ENCODE results near the gene LRRC7.
"Not testable (repeated sequence)": the region's sequence is repeated elsewhere in the genome, so short reads cannot be mapped to it uniquely, and the experiment has no call there.

Gene LRRC7

DNA sequence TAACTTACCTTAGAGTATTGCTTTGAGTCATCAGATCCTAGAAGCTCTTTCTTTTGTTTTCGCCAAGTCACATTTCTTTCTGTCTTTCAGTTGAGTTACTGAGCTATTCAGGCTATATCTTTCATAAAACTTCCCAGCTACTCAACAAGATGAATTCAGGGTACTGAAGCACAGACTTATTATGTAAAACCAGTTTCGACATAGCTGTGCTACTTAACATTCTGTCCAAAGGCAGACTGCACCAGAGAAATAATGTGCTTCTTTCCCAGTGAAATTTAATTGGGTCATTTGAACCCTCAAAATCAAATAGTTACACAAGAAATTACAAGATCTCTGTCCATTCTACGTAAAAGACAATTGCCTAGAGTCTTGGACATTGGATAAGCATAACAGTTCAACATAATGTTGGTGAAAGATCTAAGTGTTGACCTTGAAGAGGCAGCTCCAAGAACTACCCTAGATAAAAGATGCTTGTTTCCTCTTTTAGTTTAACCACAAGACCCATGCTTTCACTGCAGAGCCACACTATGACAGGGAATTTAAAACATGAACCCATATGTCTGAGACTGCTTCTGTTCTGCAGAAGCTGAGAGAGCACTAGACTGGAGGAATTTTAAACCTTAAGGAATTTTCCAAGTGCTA lies 474.5 kb downstream of the LRRC7 start:
- Histone ChIP-seq H4K20me1 (ENCODE audit: insufficient read depth, low read length, poor library complexity, severe bottlenecking) (no peaks in the 10 kb centered on the region), H3K4me3 (ENCODE audit: low read length, poor library complexity, severe bottlenecking) (no peak overlapping the region), H3K27me3 (ENCODE audit: insufficient read depth, low read length, poor library complexity, severe bottlenecking) (no peaks in the 10 kb centered on the region), H3K79me2 (ENCODE audit: insufficient read depth, low read length) (no peaks in the 10 kb centered on the region), H3K4me1 (ENCODE audit: insufficient read depth, low read length, poor library complexity, severe bottlenecking) (no peaks in the 10 kb centered on the region), H3K4me2 (ENCODE audit: low read depth, low read length, poor library complexity, severe bottlenecking) (no peak overlapping the region), H3K9ac (ENCODE audit: low read depth, low read length, poor library complexity, severe bottlenecking) (no peak overlapping the region), H3K9me2 (replicated peaks; ENCODE audit: low read depth, low read length) (no peaks in the 10 kb centered on the region), H2AFZ (ENCODE audit: low read length) (no peak overlapping the region), H3F3A (ENCODE audit: low read depth) (no peaks in the 10 kb centered on the region), H3K9me3 (ENCODE audit: insufficient read depth, low read depth, low read length) (no peaks in the 10 kb centered on the region), H3K36me3 (ENCODE audit: insufficient read depth, low read length) (no peaks in the 10 kb centered on the region)
- TF ChIP-seq EZH2phosphoT487 (IDR thresholded peaks at IDR 0.05; ENCODE audit: borderline replicate concordance): no peak
- TF ChIP-seq, protein P1, sequence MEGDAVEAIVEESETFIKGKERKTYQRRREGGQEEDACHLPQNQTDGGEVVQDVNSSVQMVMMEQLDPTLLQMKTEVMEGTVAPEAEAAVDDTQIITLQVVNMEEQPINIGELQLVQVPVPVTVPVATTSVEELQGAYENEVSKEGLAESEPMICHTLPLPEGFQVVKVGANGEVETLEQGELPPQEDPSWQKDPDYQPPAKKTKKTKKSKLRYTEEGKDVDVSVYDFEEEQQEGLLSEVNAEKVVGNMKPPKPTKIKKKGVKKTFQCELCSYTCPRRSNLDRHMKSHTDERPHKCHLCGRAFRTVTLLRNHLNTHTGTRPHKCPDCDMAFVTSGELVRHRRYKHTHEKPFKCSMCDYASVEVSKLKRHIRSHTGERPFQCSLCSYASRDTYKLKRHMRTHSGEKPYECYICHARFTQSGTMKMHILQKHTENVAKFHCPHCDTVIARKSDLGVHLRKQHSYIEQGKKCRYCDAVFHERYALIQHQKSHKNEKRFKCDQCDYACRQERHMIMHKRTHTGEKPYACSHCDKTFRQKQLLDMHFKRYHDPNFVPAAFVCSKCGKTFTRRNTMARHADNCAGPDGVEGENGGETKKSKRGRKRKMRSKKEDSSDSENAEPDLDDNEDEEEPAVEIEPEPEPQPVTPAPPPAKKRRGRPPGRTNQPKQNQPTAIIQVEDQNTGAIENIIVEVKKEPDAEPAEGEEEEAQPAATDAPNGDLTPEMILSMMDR (conservative IDR thresholded peaks at IDR 0.05; ENCODE audit: low read length): no peak

DNA sequence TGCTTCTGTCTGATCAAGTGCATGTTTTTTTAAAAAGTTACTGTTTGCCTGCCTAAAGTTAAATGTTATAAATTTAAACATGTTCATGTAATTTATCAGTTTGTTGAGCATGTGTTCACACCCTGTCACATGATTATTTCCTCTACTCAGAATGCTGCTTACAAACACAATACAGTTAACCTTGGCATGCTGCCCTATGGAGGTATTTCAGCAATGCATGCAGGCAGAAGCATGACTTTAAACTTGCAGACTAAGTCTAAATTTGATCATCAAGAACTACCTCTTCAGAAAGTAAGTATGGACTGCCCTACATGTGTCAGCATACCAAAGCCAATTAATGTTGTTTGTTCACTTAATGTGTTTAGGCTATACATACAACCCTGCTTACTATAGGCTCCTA lies 476.1 kb downstream of the LRRC7 start:
- Histone ChIP-seq H3K27me3 (ENCODE audit: insufficient read depth, low read length, poor library complexity, severe bottlenecking) (no peaks in the 10 kb centered on the region), H3K9me3 (ENCODE audit: insufficient read depth, low read depth, low read length) (no peaks in the 10 kb centered on the region), H3K36me3 (ENCODE audit: insufficient read depth, low read length) (no peaks in the 10 kb centered on the region), H3K79me2 (ENCODE audit: insufficient read depth, low read length) (no peaks in the 10 kb centered on the region), H2AFZ (ENCODE audit: low read length) (peak overlapping the region; percentile 9; the same call in 1 of the 2 replicates), H4K20me1 (ENCODE audit: insufficient read depth, low read length, poor library complexity, severe bottlenecking) (no peaks in the 10 kb centered on the region), H3F3A (ENCODE audit: low read depth) (no peaks in the 10 kb centered on the region), H3K4me3 (ENCODE audit: low read length, poor library complexity, severe bottlenecking) (no peak overlapping the region), H3K9ac (ENCODE audit: low read depth, low read length, poor library complexity, severe bottlenecking) (no peak overlapping the region), H3K9me2 (replicated peaks; ENCODE audit: low read depth, low read length) (no peaks in the 10 kb centered on the region), H3K4me1 (ENCODE audit: insufficient read depth, low read length, poor library complexity, severe bottlenecking) (no peaks in the 10 kb centered on the region), H3K4me2 (ENCODE audit: low read depth, low read length, poor library complexity, severe bottlenecking) (no peak overlapping the region)
- no peak for TF ChIP-seq EZH2phosphoT487 (IDR thresholded peaks at IDR 0.05; ENCODE audit: borderline replicate concordance)
- TF ChIP-seq, protein P1 (conservative IDR thresholded peaks at IDR 0.05; ENCODE audit: low read length): no peak

DNA sequence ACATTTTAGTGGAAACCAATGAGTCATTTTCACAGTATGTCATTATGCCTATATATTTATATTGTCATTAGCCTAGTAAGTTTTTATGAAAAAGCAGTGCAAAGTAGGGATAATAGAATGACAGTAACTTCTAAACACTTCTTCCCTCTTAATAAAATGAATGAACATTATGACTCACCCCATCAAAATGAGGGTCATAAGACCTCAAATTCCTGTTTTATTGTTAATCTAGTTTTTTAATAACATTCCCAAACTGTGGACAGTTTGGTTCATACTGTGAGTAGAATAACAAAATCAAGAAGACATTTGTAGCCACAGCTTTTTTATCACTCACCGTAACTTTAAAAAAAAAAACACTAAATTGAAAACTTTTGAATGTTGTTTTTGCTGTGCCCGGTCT lies 477.1 kb downstream of the LRRC7 start:
- no peaks in the 10 kb centered on the region for H3K9me2 ChIP-seq (replicated peaks; ENCODE audit: low read depth, low read length)
- no peaks in the 10 kb centered on the region for H3K4me1 ChIP-seq (ENCODE audit: insufficient read depth, low read length, poor library complexity, severe bottlenecking)
- no peaks in the 10 kb centered on the region for H4K20me1 ChIP-seq (ENCODE audit: insufficient read depth, low read length, poor library complexity, severe bottlenecking)
- no peaks in the 10 kb centered on the region for H3K27me3 ChIP-seq (ENCODE audit: insufficient read depth, low read length, poor library complexity, severe bottlenecking)
- TF ChIP-seq, protein P1 (conservative IDR thresholded peaks at IDR 0.05; ENCODE audit: low read length): no peak
- TF ChIP-seq EZH2phosphoT487 (IDR thresholded peaks at IDR 0.05; ENCODE audit: borderline replicate concordance): no peak
- H3K4me3 ChIP-seq (ENCODE audit: low read length, poor library complexity, severe bottlenecking): no peak overlapping the region
- H3K9ac ChIP-seq (ENCODE audit: low read depth, low read length, poor library complexity, severe bottlenecking): no peak overlapping the region
- no peak overlapping the region for H3K4me2 ChIP-seq (ENCODE audit: low read depth, low read length, poor library complexity, severe bottlenecking)
- no peak overlapping the region for H2AFZ ChIP-seq (ENCODE audit: low read length)
- H3K79me2 ChIP-seq (ENCODE audit: insufficient read depth, low read length): no peaks in the 10 kb centered on the region
- no peaks in the 10 kb centered on the region for H3K9me3 ChIP-seq (ENCODE audit: insufficient read depth, low read depth, low read length)
- H3F3A ChIP-seq (ENCODE audit: low read depth): no peaks in the 10 kb centered on the region
- no peaks in the 10 kb centered on the region for H3K36me3 ChIP-seq (ENCODE audit: insufficient read depth, low read length)

DNA sequence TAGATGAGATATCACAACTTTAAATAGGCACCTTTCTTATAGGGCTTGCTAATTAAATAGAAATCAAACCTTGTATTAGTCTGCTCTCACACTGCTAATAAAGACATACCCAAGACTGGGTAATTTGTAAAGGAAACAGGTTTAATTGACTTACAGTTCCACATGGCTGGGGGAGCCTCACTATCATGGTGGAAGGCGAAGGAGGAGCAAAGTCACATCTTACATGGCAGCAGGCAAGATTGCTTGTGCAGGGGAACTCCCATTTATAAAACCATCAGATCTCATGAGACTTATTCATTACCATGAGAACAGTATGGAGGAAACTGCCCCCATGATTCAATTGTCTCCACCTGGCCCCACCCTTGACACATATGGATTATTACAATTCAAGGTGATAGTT lies 477.9 kb downstream of the LRRC7 start:
- not testable (repeated sequence) for H3K9ac ChIP-seq (ENCODE audit: low read depth, low read length, poor library complexity, severe bottlenecking); H3K36me3 ChIP-seq (ENCODE audit: insufficient read depth, low read length); H3K27me3 ChIP-seq (ENCODE audit: insufficient read depth, low read length, poor library complexity, severe bottlenecking); H3K9me2 ChIP-seq (replicated peaks; ENCODE audit: low read depth, low read length); H4K20me1 ChIP-seq (ENCODE audit: insufficient read depth, low read length, poor library complexity, severe bottlenecking); H3K4me3 ChIP-seq (ENCODE audit: low read length, poor library complexity, severe bottlenecking); H3K9me3 ChIP-seq (ENCODE audit: insufficient read depth, low read depth, low read length); H3K79me2 ChIP-seq (ENCODE audit: insufficient read depth, low read length); H2AFZ ChIP-seq (ENCODE audit: low read length); H3F3A ChIP-seq (ENCODE audit: low read depth); H3K4me2 ChIP-seq (ENCODE audit: low read depth, low read length, poor library complexity, severe bottlenecking); H3K4me1 ChIP-seq (ENCODE audit: insufficient read depth, low read length, poor library complexity, severe bottlenecking)
